Endothelial cell of umbilical vein (primary cell): ENCODE measurements around the gene GRM8. TPM values are rescaled to one million over a fixed set of nuclear protein-coding genes. Genes with fewer than 3 reads are reported as not detected.

Experiments used
- Bru-seq: library from RNA; stranded (reverse); fragments of 400-500 nt; gene quantifications from one replicate; lab custom pipeline; 2021; lab: Mats Ljungman, UMichigan
- BruChase-seq, 2 experiments: library from RNA; stranded (reverse); fragments of 400-500 nt; gene quantifications; one replicate each; lab custom pipeline; 2021; lab: Mats Ljungman, UMichigan
- BruUV-seq: library from RNA; stranded (reverse); fragments of 400-500 nt; replicated peaks from 2 replicates; lab custom pipeline; 2021; lab: Mats Ljungman, UMichigan
- CTCF ChIA-PET: fragments of 300-600, 350-600 bp; sonication (Branson Sonifier 250); formaldehyde crosslinking; loops from one replicate; lab custom pipeline; 2021; ENCODE audit warnings: antibody characterized with exemption, inconsistent platforms; lab: Charles Lee
- POLR2A ChIA-PET: fragments of 300-600, 350-600 bp; sonication (Branson Sonifier 250); formaldehyde crosslinking; loops from one replicate; lab custom pipeline; 2021; ENCODE audit warnings: antibody characterized with exemption, inconsistent platforms; lab: Charles Lee
- DNase-seq: peaks from one replicate; pipeline ENCODE4 v3.0.0-alpha.2; 2011; ENCODE audit warnings: low read depth, low spot score
- FAIRE-seq: peaks from 2 replicates; lab custom pipeline; 2011; peaks lifted over from hg19 to GRCh38; lab: Jason Lieb, UNC
- H2AFZ ChIP-seq: 2 replicates; pipeline ENCODE4 v1.6.0; 2012; ENCODE audit warnings: low read depth, low read length, control low read depth, inconsistent platforms
- H3K27ac ChIP-seq: 2 replicates; pipeline ENCODE4 v1.5.1; 2011; ENCODE audit warnings: low read depth, mild to moderate bottlenecking, control low read depth, low read length, moderate library complexity; ENCODE audit not compliant: insufficient read depth
- H3K27me3 ChIP-seq, 2 experiments: 2 replicates each; pipeline versions ENCODE4 v1.6.0 to v1.6.1; 2011; ENCODE audit warnings: low read length in 2 of 2, mixed read lengths in 1 of 2; ENCODE audit not compliant: control insufficient read depth in 2 of 2, insufficient read depth in 2 of 2
- H3K36me3 ChIP-seq, 2 experiments: 2 replicates in 1 of 2; 3 replicates in 1 of 2; pipeline ENCODE4 v1.5.1; 2011; ENCODE audit warnings: low read length in 2 of 2, mild to moderate bottlenecking in 1 of 2, moderate library complexity in 1 of 2; ENCODE audit not compliant: control insufficient read depth in 2 of 2, insufficient read depth in 2 of 2; ENCODE audit errors: extremely low read depth in 1 of 2
- H3K4me1 ChIP-seq: 3 replicates; pipeline ENCODE4 v1.5.1; 2011; ENCODE audit warnings: mild to moderate bottlenecking, low read length; ENCODE audit not compliant: control insufficient read depth, insufficient read depth; ENCODE audit errors: extremely low read depth
- H3K4me2 ChIP-seq: 2 replicates; pipeline ENCODE4 v1.6.1; 2011; ENCODE audit warnings: low read length, control low read depth, mixed read lengths; ENCODE audit not compliant: insufficient read depth
- H3K4me3 ChIP-seq, 3 experiments: fragments of 200-600 bp in 1 of 3; sonication (generic), shearing (Covaris generic) in 1 of 3; replicated peaks in 1 of 3; 2 replicates each; pipeline ENCODE4 v1.5.1; 2011 to 2016; ENCODE audit warnings: control low read depth in 3 of 3, low read length in 3 of 3, mild to moderate bottlenecking in 2 of 3, inconsistent platforms in 1 of 3, low read depth in 1 of 3, moderate library complexity in 1 of 3; ENCODE audit not compliant: insufficient read depth in 1 of 3
- H3K79me2 ChIP-seq: 2 replicates; pipeline ENCODE4 v1.6.0; 2012; ENCODE audit warnings: low read length, inconsistent platforms; ENCODE audit not compliant: control insufficient read depth, insufficient read depth
- H3K9ac ChIP-seq: replicated peaks from 2 replicates; pipeline ENCODE3; 2011; ENCODE audit warnings: low read length, control low read depth; ENCODE audit not compliant: insufficient read depth; ENCODE audit errors: extremely low read depth
- H3K9me1 ChIP-seq: replicated peaks from 3 replicates; pipeline ENCODE4 v1.6.0; 2011; ENCODE audit warnings: mild to moderate bottlenecking, low read length; ENCODE audit not compliant: control insufficient read depth, insufficient read depth; ENCODE audit errors: extremely low read depth
- H3K9me3 ChIP-seq: replicated peaks from 2 replicates; pipeline ENCODE4 v1.5.1; 2012; ENCODE audit warnings: low read length, inconsistent platforms; ENCODE audit not compliant: control insufficient read depth, insufficient read depth
- H4K20me1 ChIP-seq: replicated peaks from 2 replicates; pipeline ENCODE3; 2011; ENCODE audit warnings: mild to moderate bottlenecking, low read length; ENCODE audit not compliant: control insufficient read depth, insufficient read depth; ENCODE audit errors: extremely low read depth
- CTCF ChIP-seq, 2 donors: IDR thresholded peaks; 1 replicate in 1 of 2; 2 replicates in 1 of 2; pipeline ENCODE4 v1.5.1; 2011; ENCODE audit warnings: low read length in 2 of 2, mild to moderate bottlenecking in 2 of 2, moderate library complexity in 2 of 2, control low read depth in 1 of 2, inconsistent platforms in 1 of 2, low read depth in 1 of 2; ENCODE audit not compliant: insufficient read depth in 1 of 2; ENCODE audit errors: extremely low read depth in 1 of 2
- EZH2 ChIP-seq: IDR thresholded peaks from 2 replicates; pipeline ENCODE4 v1.6.1; 2012; ENCODE audit warnings: borderline replicate concordance, low read depth, mild to moderate bottlenecking, moderate library complexity, low read length, inconsistent platforms; ENCODE audit not compliant: severe bottlenecking
- FOS ChIP-seq: IDR thresholded peaks from 2 replicates; pipeline ENCODE4 v1.6.1; 2011; ENCODE audit warnings: mild to moderate bottlenecking, low read length, moderate library complexity, borderline replicate concordance; ENCODE audit not compliant: insufficient read depth
- GATA2 ChIP-seq: IDR thresholded peaks from 2 replicates; pipeline ENCODE4 v1.7.0; 2011; ENCODE audit warnings: low read depth, mild to moderate bottlenecking, moderate library complexity, mixed read lengths, low read length; ENCODE audit not compliant: insufficient read length, insufficient read depth
- JUN ChIP-seq: IDR thresholded peaks from 2 replicates; pipeline ENCODE4 v1.6.1; 2011; ENCODE audit warnings: borderline replicate concordance, low read depth; ENCODE audit not compliant: insufficient read length, insufficient read depth
- MAX ChIP-seq: IDR thresholded peaks from 2 replicates; pipeline ENCODE4 v1.6.1; 2011; ENCODE audit not compliant: insufficient read depth, insufficient read length
- MYC ChIP-seq: IDR thresholded peaks from one replicate; pipeline ENCODE4 v1.6.1; 2011; ENCODE audit warnings: mild to moderate bottlenecking, low read depth, low read length
- POLR2A ChIP-seq: IDR thresholded peaks from 2 replicates; pipeline ENCODE4 v1.6.1; 2012; ENCODE audit warnings: low read depth, mild to moderate bottlenecking, control low read depth, low read length
- POLR2AphosphoS5 ChIP-seq: IDR thresholded peaks from 2 replicates; pipeline ENCODE4 v1.6.1; 2012; ENCODE audit warnings: low read depth, mild to moderate bottlenecking, control low read depth, low read length, moderate library complexity; ENCODE audit not compliant: insufficient read depth
- dilution Hi-C: fragments of 300-500 bp; cut with MboI; formaldehyde crosslinking; loops from one replicate; pipeline ENCODE4 v1.15.0; 2019; ENCODE audit warnings: low sequenced_read_pairs; ENCODE audit not compliant: extremely low pct_ligation_motif_present
- intact Hi-C: fragments of 100-400 bp; cut with micrococcal nuclease; formaldehyde crosslinking; loops from one replicate; pipeline ENCODE4 v1.10.0; 2022
- long read RNA-seq: library from polyadenylated mRNA; stranded (forward); transcript quantifications from one replicate; pipeline ENCODE4 v2.0.0, GENCODE V29; 2021
- polyA minus RNA-seq, 3 experiments: library from RNA; depleted of rRNA, polyadenylated mRNA; stranded (reverse); fragments of >200 nt; gene quantifications; 1 replicate in 1 of 3; 2 replicates in 2 of 3; pipeline ENCODE4 v1.2.3, GENCODE V29; 2011
- polyA plus RNA-seq, 4 experiments: library from polyadenylated mRNA; depleted of rRNA in 3 of 4; stranded (reverse) in 3 of 4; unstranded in 1 of 4; fragments of >200 nt; gene quantifications; 2 replicates each; pipeline versions ENCODE4 v1.2.1 to v1.2.3, GENCODE V29; 2011 to 2012; ENCODE audit warnings: missing spikeins in 1 of 4
- total RNA-seq: library from RNA; stranded (reverse); gene quantifications from 2 replicates; pipeline ENCODE4 v1.2.3, GENCODE V29; 2021

GRM8 gene
- total RNA-seq (not detected in 2 replicates), polyA plus RNA-seq (not detected in 2 replicates), polyA minus RNA-seq (0.30 TPM in 1 of 2 replicates, not detected in the other), Bru-seq, nascent RNA (percentile 5 among the genes with signal in this experiment), BruChase-seq, experiment 1, labeled RNA remaining after a 6-hour chase (percentile 5 among the genes with signal in this experiment), BruChase-seq, experiment 2, labeled RNA remaining after a 2-hour chase (percentile 5 among the genes with signal in this experiment)
- polyA plus RNA-seq (2011; cell fraction: cytosol; rRNA removed), result 0.17 TPM in 1 of 2 replicates, not detected in the other
- 0.15 and 0.20 TPM in 2 replicates for polyA plus RNA-seq (2011; cell fraction: nucleus; rRNA removed)
- not detected in 2 replicates for polyA plus RNA-seq (2012)
- not detected for polyA minus RNA-seq (2011; cell fraction: cytosol; rRNA and poly(A)+ RNA removed)
- 0.48 TPM in 1 of 2 replicates, not detected in the other for polyA minus RNA-seq (2011; cell fraction: nucleus; rRNA and poly(A)+ RNA removed)
- long read RNA-seq, result 0 reads

GRCh38 chr7:127252778-127253280 lies at the start of gene GRM8:
TSS of gene GRM8 (minus strand) at chr7:127252941.
- CTCF ChIA-PET, result interaction anchor here (1.1 to 4.6 kb wide), 5 partner anchors 8 to 957 kb away, joined by 4 to 30 read pairs (median 5); no protein-coding TSS in a partner anchor
- Histone ChIP-seq H3K4me1 (peaks cover 9% of the 10 kb centered on the region), H3K9me3 (no peaks in the 10 kb centered on the region), H3K9ac (peak within 1 kb of the TSS; percentile 27), H3K36me3 (no peaks in the 10 kb centered on the region), H3K4me2 (peak within 1 kb of the TSS; percentile 68), H3K9me1 (no peaks in the 10 kb centered on the region), H3K27me3 (peaks cover 36 to 56% of the 10 kb centered on the region in 2 experiments), H4K20me1 (no peaks in the 10 kb centered on the region), H2AFZ (peak within 1 kb of the TSS; percentile 92), H3K27ac (no peak within 1 kb of the TSS), H3K79me2 (no peaks in the 10 kb centered on the region), H3K4me3 (peak within 1 kb of the TSS; percentile 27 to 59 (median 41))
- POLR2A ChIA-PET, result no interaction called here
- DNase-seq (peak; percentile 61), FAIRE-seq (peak; percentile 71)
- intact Hi-C loops (loop anchor here (1.0 to 5.0 kb wide), 5 partner anchors 94 to 552 kb away; partner anchors contain the start of genes ARF5, GCC1 and ZNF800), dilution Hi-C loops (no loop called here)
- no peak for TF ChIP-seq POLR2AphosphoS5
- TF ChIP-seq GATA2, result no peak
- TF ChIP-seq MAX, result no peak
- TF ChIP-seq JUN, result no peak
- no peak for TF ChIP-seq POLR2A
- no peak for TF ChIP-seq CTCF (IDR thresholded peaks at IDR 0.05; ENCODE audit: extremely low read depth in 1 of 2, insufficient read depth in 1 of 2, low read depth in 1 of 2, low read length in 2 of 2)
- TF ChIP-seq MYC, result no peak
- no peak for TF ChIP-seq FOS
- no peak for TF ChIP-seq EZH2
- BruUV-seq, result no TSS peak
